T-helper 2 cell treated with Interferon-gamma antibody and Interleukin-4, amounts not matched to agents 5 μg/mL and 100 μg/mL, for 36 hours (primary cell): Measurements from ENCODE around the gene SERINC2.
"Not testable (repeated sequence)": the region's sequence is repeated elsewhere in the genome, so short reads cannot be mapped to it uniquely, and the experiment has no call there.

ENCODE experiments used
- DNase-seq: peaks from one replicate; pipeline ENCODE4 v3.0.0; 2021; ENCODE audit warnings: low spot score
- H3K27ac Mint-ChIP-seq: one replicate; pipeline ENCODE4 v1.8.0; 2021; ENCODE audit warnings: mild to moderate bottlenecking, mixed read lengths
- H3K27me3 Mint-ChIP-seq: one replicate; pipeline ENCODE4 v1.8.0; 2021; ENCODE audit warnings: low read depth, mixed read lengths
- H3K36me3 Mint-ChIP-seq: one replicate; pipeline ENCODE4 v1.8.0; 2021; ENCODE audit warnings: low read depth, mixed read lengths
- H3K4me1 Mint-ChIP-seq: one replicate; pipeline ENCODE4 v1.8.0; 2021; ENCODE audit warnings: low read depth, mixed read lengths
- H3K4me3 Mint-ChIP-seq: one replicate; pipeline ENCODE4 v1.8.0; 2022; ENCODE audit warnings: mild to moderate bottlenecking, moderate library complexity, mixed read lengths
- H3K9me3 Mint-ChIP-seq: one replicate; pipeline ENCODE4 v1.8.0; 2021; ENCODE audit warnings: mixed read lengths

SERINC2 gene

GRCh38 chr1:31426249-31426922 lies 13.4 kb downstream of the SERINC2 start:
- Mint-ChIP-seq H3K36me3 (no peaks in the 10 kb centered on the region), H3K27ac (no peak overlapping the region), H3K4me3 (no peak overlapping the region), H3K9me3 (no peaks in the 10 kb centered on the region), H3K27me3 (peaks cover 17% of the 10 kb centered on the region), H3K4me1 (peaks cover 3% of the 10 kb centered on the region)
- DNase-seq, result no peak

GRCh38 chr1:31427322-31427721 lies 14.3 kb downstream of the SERINC2 start:
- no peak for DNase-seq
- Mint-ChIP-seq H3K4me1 (peaks cover 3% of the 10 kb centered on the region), H3K36me3 (no peaks in the 10 kb centered on the region), H3K27ac (no peak overlapping the region), H3K9me3 (no peaks in the 10 kb centered on the region), H3K4me3 (no peak overlapping the region), H3K27me3 (peaks cover 16% of the 10 kb centered on the region)

- no peak overlapping the region for H3K4me3 Mint-ChIP-seq
- peaks cover 7% of the 10 kb centered on the region for H3K27me3 Mint-ChIP-seq
- no peaks in the 10 kb centered on the region for H3K9me3 Mint-ChIP-seq
- DNase-seq, result no peak
- no peak overlapping the region for H3K27ac Mint-ChIP-seq
- H3K36me3 Mint-ChIP-seq, result no peaks in the 10 kb centered on the region
- no peaks in the 10 kb centered on the region for H3K4me1 Mint-ChIP-seq
Observed at GRCh38 chr1:31428436-31429221, 15.6 kb downstream of the SERINC2 start.

DNA sequence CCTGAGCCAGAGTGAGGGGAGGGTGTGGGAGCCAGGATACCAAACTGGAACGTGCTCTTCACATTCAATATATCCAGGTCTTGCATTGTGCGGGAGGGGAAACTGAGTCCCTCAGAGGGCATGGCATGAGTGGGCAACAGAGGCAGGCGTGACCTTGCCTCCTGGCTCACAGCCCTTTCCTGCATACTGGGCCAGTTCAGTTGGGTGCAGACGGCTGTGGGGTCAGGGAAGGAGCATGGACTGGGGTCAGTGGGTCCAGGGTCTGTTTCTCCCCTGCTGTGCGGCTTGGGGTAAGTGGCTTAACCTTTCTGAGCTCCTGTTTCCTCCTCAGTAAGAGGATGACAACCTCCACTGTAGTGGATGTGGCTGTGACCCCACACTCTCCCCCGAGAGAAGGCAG lies 16.6 kb downstream of the SERINC2 start:
- no peaks in the 10 kb centered on the region for H3K27me3 Mint-ChIP-seq
- H3K9me3 Mint-ChIP-seq, result no peaks in the 10 kb centered on the region
- DNase-seq, result no peak
- no peak overlapping the region for H3K4me3 Mint-ChIP-seq
- no peak overlapping the region for H3K27ac Mint-ChIP-seq
- H3K4me1 Mint-ChIP-seq, result no peaks in the 10 kb centered on the region
- no peaks in the 10 kb centered on the region for H3K36me3 Mint-ChIP-seq

GRCh38 chr1:31431351-31432257 lies 18.6 kb downstream of the SERINC2 start:
- H3K9me3 Mint-ChIP-seq, DNase-seq, H3K4me3 Mint-ChIP-seq, H3K36me3 Mint-ChIP-seq, H3K27me3 Mint-ChIP-seq, H3K4me1 Mint-ChIP-seq, H3K27ac Mint-ChIP-seq: not testable (repeated sequence)

- Mint-ChIP-seq H3K4me1 (no peaks in the 10 kb centered on the region), H3K27me3 (peaks cover 1% of the 10 kb centered on the region), H3K4me3 (no peak overlapping the region), H3K36me3 (no peaks in the 10 kb centered on the region), H3K9me3 (no peaks in the 10 kb centered on the region), H3K27ac (no peak overlapping the region)
- DNase-seq, result no peak
Observed at GRCh38 chr1:31432592-31433395, 19.8 kb downstream of the SERINC2 start.

DNA sequence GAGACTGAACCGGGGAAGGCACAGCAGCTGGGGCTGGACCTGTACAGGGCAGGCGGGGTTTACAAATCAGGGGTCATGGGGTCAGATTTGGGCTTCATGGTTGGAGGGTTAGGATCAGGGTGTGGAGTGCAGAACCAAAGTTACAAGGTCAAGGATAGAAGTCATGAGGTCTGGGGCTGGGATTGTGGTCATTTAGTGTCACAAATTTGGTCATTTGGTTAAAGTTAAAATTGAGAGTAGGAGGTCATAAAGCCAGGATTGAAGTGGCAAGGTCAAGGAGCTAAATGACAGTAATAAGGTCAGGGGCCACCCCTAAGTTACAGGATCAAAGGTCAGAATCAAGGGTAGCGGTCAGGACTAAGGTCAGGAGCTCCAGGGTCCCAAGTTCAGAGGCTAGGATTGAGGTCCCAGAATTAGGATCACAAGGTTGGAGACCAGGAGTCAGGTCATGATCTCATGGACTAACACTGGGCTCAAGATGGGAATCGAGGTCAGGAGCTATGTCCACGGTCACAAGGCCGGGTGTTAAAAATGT lies 20.4 kb downstream of the SERINC2 start:
- Mint-ChIP-seq H3K9me3 (no peaks in the 10 kb centered on the region), H3K27me3 (peaks cover 1% of the 10 kb centered on the region), H3K27ac (no peak overlapping the region), H3K4me1 (no peaks in the 10 kb centered on the region), H3K4me3 (no peak overlapping the region), H3K36me3 (no peaks in the 10 kb centered on the region)
- DNase-seq, result no peak

- no peaks in the 10 kb centered on the region for H3K36me3 Mint-ChIP-seq
- H3K4me1 Mint-ChIP-seq, result no peaks in the 10 kb centered on the region
- H3K9me3 Mint-ChIP-seq, result no peaks in the 10 kb centered on the region
- H3K4me3 Mint-ChIP-seq, result no peak overlapping the region
- no peak overlapping the region for H3K27ac Mint-ChIP-seq
- DNase-seq, result no peak
- peaks cover 1% of the 10 kb centered on the region for H3K27me3 Mint-ChIP-seq
Observed at GRCh38 chr1:31434101-31434871, 21.3 kb downstream of the SERINC2 start.

GRCh38 chr1:31434979-31435378 lies 22.0 kb downstream of the SERINC2 start:
- no peaks in the 10 kb centered on the region for H3K36me3 Mint-ChIP-seq
- no peaks in the 10 kb centered on the region for H3K4me1 Mint-ChIP-seq
- H3K9me3 Mint-ChIP-seq, result no peaks in the 10 kb centered on the region
- DNase-seq, result no peak
- no peak overlapping the region for H3K4me3 Mint-ChIP-seq
- H3K27me3 Mint-ChIP-seq, result peaks cover 1% of the 10 kb centered on the region
- no peak overlapping the region for H3K27ac Mint-ChIP-seq

GRCh38 chr1:31435471-31436409 lies 22.7 kb downstream of the SERINC2 start:
- no peak for DNase-seq
- peaks cover 1% of the 10 kb centered on the region for H3K27me3 Mint-ChIP-seq
- H3K36me3 Mint-ChIP-seq, result no peaks in the 10 kb centered on the region
- no peak overlapping the region for H3K27ac Mint-ChIP-seq
- H3K9me3 Mint-ChIP-seq, result no peaks in the 10 kb centered on the region
- H3K4me1 Mint-ChIP-seq, result no peaks in the 10 kb centered on the region
- no peak overlapping the region for H3K4me3 Mint-ChIP-seq

- H3K27ac Mint-ChIP-seq, result no peak overlapping the region
- peaks cover 1% of the 10 kb centered on the region for H3K27me3 Mint-ChIP-seq
- H3K4me3 Mint-ChIP-seq, result no peak overlapping the region
- no peaks in the 10 kb centered on the region for H3K36me3 Mint-ChIP-seq
- H3K9me3 Mint-ChIP-seq, result no peaks in the 10 kb centered on the region
- DNase-seq, result no peak
- H3K4me1 Mint-ChIP-seq, result no peaks in the 10 kb centered on the region
Observed at GRCh38 chr1:31436596-31437432, 23.8 kb downstream of the SERINC2 start.
